HL-60/S4 (cell line): Measurements from ENCODE around the gene PITHD1.
"Not testable (repeated sequence)": the region's sequence is repeated elsewhere in the genome, so short reads cannot be mapped to it uniquely, and the experiment has no call there.

ENCODE experiments used
- in situ Hi-C: fragments of 300-500 bp; cut with MboI; formaldehyde crosslinking; loops from 2 replicates; pipeline ENCODE4 v1.14.3; 2022; ENCODE audit warnings: low sequenced_read_pairs

PITHD1 gene

DNA sequence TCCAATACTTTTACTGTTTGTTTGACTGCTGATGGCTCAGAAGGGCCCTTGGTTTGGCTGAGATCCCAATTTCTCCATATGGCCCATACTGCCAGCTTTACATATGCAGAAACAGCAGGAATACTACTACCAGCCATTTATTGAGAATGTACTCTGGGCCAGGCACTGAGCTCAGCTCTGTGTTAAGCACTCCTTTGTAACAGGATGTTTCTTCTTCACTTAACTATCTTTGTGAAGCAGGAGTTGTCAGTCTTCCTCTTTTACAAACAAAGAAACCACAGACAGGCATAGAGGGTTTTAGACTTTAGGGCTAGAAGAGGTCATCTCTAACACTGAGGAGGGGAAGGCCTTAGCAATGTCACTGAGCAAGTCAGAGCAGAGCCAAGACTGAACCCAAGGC is 38.7 kb downstream of the PITHD1 start:
- in situ Hi-C loops: no loop called here

DNA sequence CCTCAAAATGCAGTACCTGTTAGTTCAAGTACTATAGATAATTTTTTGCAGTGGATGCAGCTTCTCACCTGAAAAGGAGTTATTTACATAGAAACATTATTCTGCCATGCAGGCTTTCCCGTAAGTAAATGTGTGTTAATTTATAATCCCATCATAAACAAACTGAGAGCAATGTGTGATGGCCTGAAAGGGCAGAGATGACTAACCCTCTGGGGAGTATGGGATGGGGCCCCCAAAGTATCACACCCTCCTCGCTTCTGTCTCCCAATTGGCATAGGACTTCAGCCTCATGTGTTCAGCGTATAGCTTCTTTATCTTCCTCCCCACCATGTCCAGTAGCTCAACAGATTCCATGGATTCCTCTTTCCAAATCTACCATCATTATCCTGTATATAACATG is 39.4 kb downstream of the PITHD1 start:
- in situ Hi-C loops: no loop called here

DNA sequence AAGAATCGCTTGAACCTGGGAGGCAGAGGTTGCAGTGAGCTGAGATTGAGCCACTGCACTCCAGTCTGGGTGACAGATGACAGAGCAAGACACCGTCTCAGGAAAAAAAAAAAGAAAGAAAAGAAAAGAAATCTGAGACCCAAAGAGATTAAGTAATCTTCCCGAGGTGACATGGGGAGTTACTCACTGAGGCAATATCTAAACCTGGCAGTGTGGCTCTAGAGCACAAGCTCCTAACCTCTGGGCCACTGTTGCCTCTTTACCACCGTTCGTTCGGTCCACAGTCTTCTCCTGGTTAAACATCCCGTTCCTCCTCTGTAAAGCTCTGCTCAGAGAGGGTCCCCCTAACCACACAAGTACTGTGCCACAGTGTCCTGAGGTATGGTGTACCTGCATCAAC is 45.5 kb downstream of the PITHD1 start:
- in situ Hi-C loops: no loop called here

DNA sequence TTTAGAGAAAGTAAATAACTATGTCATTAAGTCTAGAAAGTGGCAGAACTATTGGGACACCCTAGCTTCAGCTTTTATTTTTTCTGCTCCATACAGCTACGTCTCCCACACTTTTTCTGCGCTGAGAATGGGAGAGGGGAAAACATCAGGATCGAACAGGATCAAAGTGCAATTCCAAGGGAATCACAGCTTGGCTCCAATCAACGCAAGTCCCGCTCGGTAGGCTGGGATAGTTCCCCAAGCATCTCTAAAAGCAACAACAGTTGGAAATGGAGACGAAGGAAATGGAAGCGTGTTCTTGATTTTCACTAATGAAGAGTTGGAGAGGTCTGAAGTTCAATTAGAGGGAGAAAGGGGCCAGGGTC is 46.5 kb downstream of the PITHD1 start:
- in situ Hi-C loops: no loop called here

DNA sequence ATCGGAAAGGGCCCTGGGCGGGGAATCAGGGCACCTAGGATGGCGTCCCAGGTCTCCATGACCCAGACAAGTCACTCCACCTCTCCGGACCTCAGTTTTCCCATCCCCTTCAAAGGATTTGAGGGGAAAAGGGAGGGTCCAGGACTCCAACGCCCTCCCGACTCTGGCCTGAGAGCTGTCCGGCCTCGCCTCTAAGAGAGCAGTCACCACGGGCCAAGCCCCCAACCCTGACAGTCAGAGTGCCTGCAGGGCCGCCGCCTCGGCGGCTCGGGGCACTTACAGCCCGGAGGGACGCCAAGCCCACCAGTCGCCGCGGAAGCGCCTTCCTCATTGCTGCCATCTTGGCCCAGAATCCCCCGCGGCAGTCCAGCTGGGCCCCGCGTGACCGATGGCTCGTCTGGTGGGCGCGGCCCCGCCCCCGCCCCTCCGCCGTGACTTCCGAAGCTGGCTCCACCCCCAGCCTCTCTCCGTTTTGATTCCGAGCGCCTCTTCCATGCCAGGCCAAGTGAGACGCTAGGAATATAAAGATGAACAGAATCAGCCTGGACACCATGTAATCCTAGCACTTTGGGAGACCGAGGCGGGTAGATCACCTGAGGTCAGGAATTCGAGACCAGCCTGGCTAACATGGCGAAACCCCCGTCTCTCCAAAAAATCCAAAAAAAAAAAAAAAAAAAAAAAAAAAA is 47.0 kb downstream of the PITHD1 start, which contains the start of gene HMGCL:
TSS of gene HMGCL (minus strand) at position 354 of the 686 bp plus-strand sequence. CDS start at position 340, 14 bp downstream.
- in situ Hi-C loops: no loop called here

DNA sequence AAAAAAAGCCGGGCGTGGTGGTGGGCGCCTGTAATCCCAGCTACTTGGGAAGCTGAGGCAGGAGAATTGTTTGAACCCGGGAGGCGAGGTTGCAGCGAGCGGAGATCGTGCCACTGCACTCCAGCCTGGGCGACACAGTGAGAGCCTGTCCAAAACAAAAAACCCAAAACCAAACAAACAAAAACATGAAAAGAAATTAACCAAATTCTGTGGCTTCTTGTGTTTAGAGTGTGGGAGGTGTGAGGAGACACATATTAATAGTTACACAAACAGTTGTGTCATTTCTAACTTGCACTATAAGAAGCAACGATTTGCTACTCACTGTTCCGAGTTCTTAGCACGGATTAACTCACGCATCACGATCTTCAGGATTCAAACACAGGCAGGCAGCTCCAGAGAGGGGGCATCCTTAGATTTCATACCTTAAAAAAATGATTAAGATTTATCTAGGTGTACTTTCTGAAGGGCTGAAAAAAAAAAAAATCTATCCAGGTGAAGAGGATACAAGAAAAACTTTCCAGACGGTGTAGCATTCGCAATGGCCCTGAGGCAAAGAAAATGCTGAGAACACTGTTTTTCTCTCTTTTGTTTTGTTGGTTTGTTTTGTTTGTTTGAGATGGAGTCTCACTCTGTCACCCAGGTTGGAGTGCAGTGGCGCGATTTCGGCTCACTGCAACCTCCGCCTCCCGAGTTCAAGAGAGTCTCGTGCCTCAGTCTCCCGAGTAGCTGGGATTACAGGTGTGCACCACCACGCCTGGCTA is 47.7 kb downstream of the PITHD1 start:
- in situ Hi-C loops: no loop called here

DNA sequence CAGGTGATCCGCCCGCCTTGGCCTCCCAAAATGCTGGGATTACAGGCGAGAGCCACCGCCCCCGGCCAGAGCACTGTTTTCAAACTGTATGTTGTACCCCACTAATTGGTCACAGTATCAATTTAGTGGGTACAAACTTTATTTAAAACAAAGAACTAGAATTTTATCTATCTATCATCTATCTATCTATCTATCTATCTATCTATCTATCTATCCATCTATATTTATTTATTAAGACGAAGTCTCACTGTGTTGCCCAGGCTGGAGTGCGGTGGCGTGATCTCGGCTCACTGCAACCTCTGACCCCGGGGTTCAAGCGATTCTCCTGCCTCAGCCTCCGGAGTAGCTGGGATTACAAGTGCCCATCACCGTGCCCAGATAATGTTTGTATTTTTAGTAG is 48.4 kb downstream of the PITHD1 start:
- in situ Hi-C loops: not testable (repeated sequence)

DNA sequence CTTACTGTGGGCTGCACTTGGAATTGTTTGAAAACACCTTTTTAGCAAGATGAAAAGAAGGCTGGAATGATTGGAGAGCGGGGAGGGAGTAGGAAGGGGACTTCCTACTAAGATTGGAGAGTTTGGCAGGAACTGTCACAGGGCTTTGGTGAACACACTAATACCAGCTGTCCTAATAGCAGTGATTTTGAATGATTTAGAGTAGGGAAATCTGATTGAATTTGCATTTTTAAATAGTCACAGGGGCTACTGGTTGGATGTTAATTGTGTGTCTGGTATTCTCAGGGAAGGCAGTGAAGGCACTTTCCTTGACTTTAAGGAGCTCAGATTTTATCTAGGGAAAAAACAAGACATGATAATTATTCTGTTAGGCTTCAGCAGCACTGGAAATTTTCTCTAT is 49.5 kb downstream of the PITHD1 start:
- in situ Hi-C loops: no loop called here

DNA sequence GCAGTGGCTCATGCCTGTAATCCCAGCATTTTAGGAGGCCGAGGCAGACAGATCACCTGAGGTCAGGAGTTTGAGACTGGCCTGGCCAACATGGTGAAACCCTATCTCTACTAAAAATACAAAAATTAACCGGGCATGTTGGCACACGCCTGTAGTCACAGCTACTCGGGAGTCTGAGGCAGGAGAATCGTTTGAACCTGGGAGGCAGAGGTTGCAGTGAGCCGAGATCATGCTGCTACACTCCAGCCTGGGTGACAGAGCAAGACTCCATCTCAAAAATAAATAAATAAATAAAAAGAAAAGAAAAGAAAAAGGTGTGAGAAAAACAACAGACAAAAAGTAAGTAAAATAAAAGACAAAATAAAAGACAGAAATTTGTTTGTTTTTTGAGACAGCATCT is 55.9 kb downstream of the PITHD1 start:
- in situ Hi-C loops: not testable (repeated sequence)

DNA sequence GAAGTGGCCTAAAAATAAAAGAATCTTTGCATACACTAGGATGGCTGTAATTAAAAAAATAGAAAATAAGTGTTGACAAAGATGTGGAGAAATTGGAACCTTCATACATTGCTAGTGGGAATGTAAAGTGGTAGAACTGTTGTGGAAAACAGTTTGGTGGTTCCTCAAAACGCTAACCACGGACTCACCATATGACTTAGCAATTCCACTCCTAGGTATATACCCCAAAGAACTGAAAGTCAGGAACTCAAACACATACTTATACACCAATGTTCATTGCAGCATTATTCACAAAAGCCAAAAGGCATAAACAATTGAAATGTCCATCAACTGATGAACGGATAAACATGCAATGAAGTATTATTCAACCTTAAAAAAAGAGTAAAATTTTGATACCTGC is 57.8 kb downstream of the PITHD1 start:
- in situ Hi-C loops: no loop called here
